Fibroblast of villous mesenchyme (primary cell): ENCODE results near the gene NDUFV1. TPM values are rescaled to one million over a fixed set of nuclear protein-coding genes. Genes with fewer than 3 reads are reported as not detected.

ENCODE experiments used
- DNase-seq: peaks from one replicate; pipeline ENCODE4 v3.0.0-alpha.2; 2010; ENCODE audit warnings: low read depth
- H3K4me3 ChIP-seq: 2 replicates; pipeline ENCODE4 v1.5.1; 2011; ENCODE audit warnings: low read depth, mild to moderate bottlenecking, low read length
- CTCF ChIP-seq: IDR thresholded peaks from 2 replicates; pipeline ENCODE4 v1.5.1; 2012; ENCODE audit warnings: low read depth, mild to moderate bottlenecking, low read length; ENCODE audit not compliant: insufficient read depth
- total RNA-seq: library from RNA; depleted of rRNA; stranded (reverse); fragments of >200 nt; gene quantifications from 2 replicates; pipeline ENCODE4 v1.2.3, GENCODE V29; 2012

The NDUFV1 gene
- total RNA-seq, 1 donor, result 140 TPM

GRCh38 chr11:67631411-67631810 lies 24.7 kb downstream of the NDUFV1 start:
- no peak overlapping the region for H3K4me3 ChIP-seq
- DNase-seq, result no peak
- no peak for TF ChIP-seq CTCF

GRCh38 chr11:67631853-67632174 lies 25.1 kb downstream of the NDUFV1 start:
- no peak for TF ChIP-seq CTCF
- DNase-seq, result no peak
- no peak overlapping the region for H3K4me3 ChIP-seq

GRCh38 chr11:67632175-67632981 lies 25.6 kb downstream of the NDUFV1 start:
- TF ChIP-seq CTCF, result no peak
- H3K4me3 ChIP-seq, result no peak overlapping the region
- DNase-seq, result no peak

GRCh38 chr11:67632982-67633755 lies 26.4 kb downstream of the NDUFV1 start:
- no peak for DNase-seq
- TF ChIP-seq CTCF, result no peak
- H3K4me3 ChIP-seq, result no peak overlapping the region

GRCh38 chr11:67633758-67634365 lies 27.1 kb downstream of the NDUFV1 start:
- no peak for TF ChIP-seq CTCF
- H3K4me3 ChIP-seq, result no peak overlapping the region
- no peak for DNase-seq

GRCh38 chr11:67634366-67635230 lies 27.9 kb downstream of the NDUFV1 start:
- TF ChIP-seq CTCF, result no peak
- DNase-seq, result no peak
- H3K4me3 ChIP-seq, result no peak overlapping the region
